Left lung (tissue), 10 donors: ENCODE measurements around the gene WBP2. TPM values are rescaled to one million over a fixed set of nuclear protein-coding genes. Genes with fewer than 3 reads are reported as not detected.
A peak's percentile ranks its signal among the peaks of the same experiment; 100 is the strongest.

Experiments
- ATAC-seq: fragments of 200-7000 bp; cut with Tn5 transposase; one replicate; pipeline ENCODE4 v1.9.1; 2020; ENCODE audit warnings: moderate library complexity
- DNase-seq, 4 donors: peaks; one replicate each; pipeline ENCODE4 v3.0.0-alpha.2; 2013 to 2020
- H3K27ac ChIP-seq, 2 donors: fragments of 200-600 bp; sonication (generic) in 1 of 2; one replicate each; pipeline versions ENCODE4 v1.5.0 to v1.8.0; 2020 to 2021
- H3K27me3 ChIP-seq, 2 donors: fragments of 200-600 bp; sonication (generic) in 1 of 2; one replicate each; pipeline versions ENCODE4 v1.5.0 to v1.8.0; 2020 to 2021
- H3K36me3 ChIP-seq, 2 donors: fragments of 200-600 bp; sonication (generic) in 1 of 2; one replicate each; pipeline versions ENCODE4 v1.5.0 to v1.8.0; 2020 to 2021
- H3K4me1 ChIP-seq, 2 donors: fragments of 200-600 bp; one replicate each; pipeline ENCODE4 v1.8.0; 2021
- H3K4me3 ChIP-seq, 2 donors: fragments of 200-600 bp; sonication (generic) in 1 of 2; one replicate each; pipeline versions ENCODE4 v1.5.0 to v1.8.0; 2020 to 2021; ENCODE audit warnings: mild to moderate bottlenecking in 1 of 2
- H3K9me3 ChIP-seq, 2 donors: fragments of 200-600 bp; sonication (generic) in 1 of 2; one replicate each; pipeline versions ENCODE4 v1.5.0 to v1.8.0; 2020 to 2021
- intact Hi-C, 2 donors: fragments of 100-400 bp; cut with DNase I; formaldehyde crosslinking; loops; one replicate each; pipeline versions ENCODE4 v1.11.2 to v1.14.2; 2022
- polyA plus RNA-seq, 6 donors: library from polyadenylated mRNA; unstranded; fragments of 120-200 nt; gene quantifications; one replicate each; pipeline ENCODE4 v1.2.1, GENCODE V29; 2013; ENCODE audit not compliant: insufficient read length in 6 of 6
- total RNA-seq, 2 donors: library from RNA; stranded (reverse); fragmentation: NEBNext Ultra II Directional; extraction: Animal tissue kit (Norgen Biotek cat#: 25700); gene quantifications; one replicate each; pipeline ENCODE4 v1.2.1, GENCODE V29; 2021
- TF ChIP-seq, protein P1 (sequence below), 2 donors: fragments of 200-600 bp; sonication (generic) in 1 of 2; IDR thresholded peaks; one replicate each; pipeline versions ENCODE4 v1.5.0 to v1.8.0; 2021; ENCODE audit warnings: antibody characterized with exemption in 2 of 2
- donor health status: DM: no; HTN: yes; CAD: no.
- donor health status: DM: no; HTN: no; CAD: no.

WBP2 gene
- total and polyA plus RNA-seq, 8 donors: 64.1 to 132 (median 75.6) TPM

DNA sequence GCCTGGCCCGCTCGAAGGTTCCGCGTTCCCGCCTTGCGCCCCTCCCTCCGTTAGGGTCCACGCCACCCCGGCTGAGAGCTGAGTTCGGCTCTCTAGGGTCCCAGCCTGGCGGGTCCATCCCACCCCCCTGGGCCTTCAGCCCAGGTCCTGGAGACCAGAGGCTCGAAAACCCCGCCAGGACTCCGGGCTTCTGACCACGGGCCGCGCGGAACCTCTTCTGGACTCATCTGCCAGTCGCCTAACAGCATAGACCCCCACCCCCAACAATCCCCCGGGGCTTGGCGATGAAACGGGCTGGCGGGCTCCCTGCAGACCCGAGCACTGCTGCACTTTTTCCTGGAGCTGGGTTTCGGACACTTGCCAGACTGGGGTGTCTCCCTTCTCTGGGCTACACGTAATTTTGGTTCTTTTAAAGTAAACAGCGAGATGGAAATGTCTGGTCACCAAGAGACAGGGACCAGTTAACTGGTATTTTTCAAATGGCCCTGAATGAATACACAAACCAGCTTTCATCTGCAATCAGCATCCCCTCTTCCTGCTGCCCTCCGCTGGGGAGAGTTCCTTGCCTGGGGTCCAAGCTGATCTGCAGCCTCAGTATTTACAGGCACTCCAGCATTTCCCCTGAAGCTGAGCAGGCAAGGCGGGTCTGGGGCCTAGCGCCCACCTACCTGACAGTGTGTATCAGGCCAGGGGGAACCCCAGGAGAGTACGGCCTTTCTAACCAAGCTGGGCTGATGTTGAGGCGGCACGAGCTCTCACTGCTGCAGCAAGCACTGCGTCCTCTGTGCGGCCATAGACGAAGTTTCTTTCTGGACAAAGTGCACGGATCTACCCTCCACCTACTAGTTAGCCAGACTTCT is 42.3 kb upstream of the WBP2 start:
- H3K36me3 ChIP-seq: peaks cover 0 to 55% of the 10 kb centered on the region in 2 donors
- H3K4me3 ChIP-seq: peak overlapping the region; percentile 67 to 68
- ATAC-seq (no peak), DNase-seq (peak in 1 of 4 donors; percentile 37)
- TF ChIP-seq, protein P1, sequence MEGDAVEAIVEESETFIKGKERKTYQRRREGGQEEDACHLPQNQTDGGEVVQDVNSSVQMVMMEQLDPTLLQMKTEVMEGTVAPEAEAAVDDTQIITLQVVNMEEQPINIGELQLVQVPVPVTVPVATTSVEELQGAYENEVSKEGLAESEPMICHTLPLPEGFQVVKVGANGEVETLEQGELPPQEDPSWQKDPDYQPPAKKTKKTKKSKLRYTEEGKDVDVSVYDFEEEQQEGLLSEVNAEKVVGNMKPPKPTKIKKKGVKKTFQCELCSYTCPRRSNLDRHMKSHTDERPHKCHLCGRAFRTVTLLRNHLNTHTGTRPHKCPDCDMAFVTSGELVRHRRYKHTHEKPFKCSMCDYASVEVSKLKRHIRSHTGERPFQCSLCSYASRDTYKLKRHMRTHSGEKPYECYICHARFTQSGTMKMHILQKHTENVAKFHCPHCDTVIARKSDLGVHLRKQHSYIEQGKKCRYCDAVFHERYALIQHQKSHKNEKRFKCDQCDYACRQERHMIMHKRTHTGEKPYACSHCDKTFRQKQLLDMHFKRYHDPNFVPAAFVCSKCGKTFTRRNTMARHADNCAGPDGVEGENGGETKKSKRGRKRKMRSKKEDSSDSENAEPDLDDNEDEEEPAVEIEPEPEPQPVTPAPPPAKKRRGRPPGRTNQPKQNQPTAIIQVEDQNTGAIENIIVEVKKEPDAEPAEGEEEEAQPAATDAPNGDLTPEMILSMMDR (IDR thresholded peaks at IDR 0.05): no peak
- H3K27ac ChIP-seq: peak overlapping the region; percentile 92 to 94
- H3K27me3 ChIP-seq: no peaks in the 10 kb centered on the region
- no peaks in the 10 kb centered on the region for H3K9me3 ChIP-seq
- intact Hi-C loops: loop anchor here in 1 of 2 donors (10.0 kb wide), 1 partner anchor 123 kb away; a partner anchor contains a TSS
- peaks cover 17 to 28% of the 10 kb centered on the region in 2 donors for H3K4me1 ChIP-seq

DNA sequence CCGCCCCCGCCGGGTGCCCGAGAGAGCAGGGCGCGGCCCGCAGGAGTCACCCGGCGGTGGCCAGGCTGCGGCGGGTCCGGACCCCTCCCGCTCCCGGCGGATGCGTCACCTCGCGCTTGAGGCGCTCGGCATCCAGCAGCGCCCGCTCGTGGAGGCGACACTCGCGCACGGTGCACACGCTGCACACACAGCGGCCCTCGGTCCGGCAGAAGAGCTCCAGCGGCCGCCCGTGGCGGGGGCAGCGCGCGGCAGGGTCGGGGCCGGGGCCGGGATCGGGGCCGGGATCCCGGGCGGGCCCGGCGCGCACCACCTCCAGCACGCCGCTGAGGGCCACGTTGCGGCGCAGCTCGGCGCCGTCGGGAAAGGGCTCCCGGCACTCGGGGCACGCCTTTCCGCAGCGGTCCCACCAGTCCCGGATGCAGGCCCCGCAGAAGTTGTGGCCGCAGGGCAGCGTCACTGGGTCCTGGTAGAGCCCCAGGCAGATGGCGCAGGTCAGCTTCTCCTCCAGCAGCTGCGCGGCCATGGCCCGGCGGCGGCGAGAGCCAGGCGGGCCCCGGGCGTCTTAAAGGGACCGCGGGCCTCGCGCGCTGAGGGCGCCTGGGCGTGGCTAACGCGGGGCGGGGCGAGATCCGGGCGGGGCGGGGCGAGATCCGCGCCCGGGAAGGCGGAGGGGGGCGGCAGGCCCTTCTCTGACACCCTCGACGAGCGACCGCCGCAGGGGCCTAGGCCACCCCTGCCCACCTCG is 41.5 kb upstream of the WBP2 start, which contains the start of gene TRIM65:
TSS of gene TRIM65 (minus strand) at position 537 of the 745 bp plus-strand sequence. CDS start at position 523, 14 bp downstream.
- peak; percentile 79 to 96 (median 89) for DNase-seq
- TF ChIP-seq, protein P1 (IDR thresholded peaks at IDR 0.05): peak in 1 of 2 donors; percentile 20
- intact Hi-C loops: loop anchor here in 1 of 2 donors (10.0 kb wide), 1 partner anchor 122 kb away; a partner anchor contains a TSS
- H3K9me3 ChIP-seq: no peaks in the 10 kb centered on the region
- H3K4me3 ChIP-seq: peak within 1 kb of the TSS; percentile 67 to 68
- peaks cover 0 to 55% of the 10 kb centered on the region in 2 donors for H3K36me3 ChIP-seq
- ATAC-seq: peak; percentile 88
- H3K27ac ChIP-seq: peak within 1 kb of the TSS; percentile 92 to 94
- peaks cover 17 to 28% of the 10 kb centered on the region in 2 donors for H3K4me1 ChIP-seq
- H3K27me3 ChIP-seq: no peaks in the 10 kb centered on the region

DNA sequence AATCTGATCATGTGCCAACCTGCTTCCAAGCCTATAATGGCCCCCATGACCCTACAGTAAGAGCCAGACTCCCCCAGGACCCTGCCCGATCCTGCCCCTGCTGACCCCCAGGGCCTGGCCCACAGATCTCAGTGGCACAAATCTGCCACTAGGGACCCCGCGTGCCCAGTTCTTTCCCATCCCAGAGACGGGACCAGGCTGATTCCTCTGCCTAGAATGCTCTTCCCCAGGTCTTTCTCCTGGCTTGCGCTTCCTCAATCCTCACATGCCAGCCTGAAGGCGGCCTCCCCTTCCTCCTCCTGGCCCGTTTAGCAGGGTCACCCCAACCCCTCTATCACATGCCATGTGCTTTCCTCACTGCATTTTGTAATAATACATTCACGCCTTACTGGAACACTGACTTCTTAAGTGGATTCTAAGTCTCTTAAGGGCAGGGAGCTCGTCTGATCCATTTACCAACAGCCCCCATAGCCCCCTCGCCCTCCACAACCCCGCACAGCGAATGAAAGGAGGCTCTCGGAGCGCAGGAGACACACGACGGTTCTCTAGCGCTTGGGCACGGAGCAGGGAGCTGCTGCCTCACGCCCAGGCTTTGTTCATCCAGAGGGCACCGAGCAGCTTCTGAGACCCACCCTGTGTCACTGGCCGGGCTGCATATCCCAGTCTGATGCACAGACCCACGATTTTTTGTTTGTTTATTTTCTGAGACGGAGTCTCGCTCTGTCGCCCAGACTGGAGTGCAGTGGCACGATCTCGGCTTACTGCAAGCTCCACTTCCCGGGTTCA is 40.4 kb upstream of the WBP2 start:
- peaks cover 0 to 55% of the 10 kb centered on the region in 2 donors for H3K36me3 ChIP-seq
- peaks cover 17 to 28% of the 10 kb centered on the region in 2 donors for H3K4me1 ChIP-seq
- peak in 1 of 4 donors; percentile 64 for DNase-seq

DNA sequence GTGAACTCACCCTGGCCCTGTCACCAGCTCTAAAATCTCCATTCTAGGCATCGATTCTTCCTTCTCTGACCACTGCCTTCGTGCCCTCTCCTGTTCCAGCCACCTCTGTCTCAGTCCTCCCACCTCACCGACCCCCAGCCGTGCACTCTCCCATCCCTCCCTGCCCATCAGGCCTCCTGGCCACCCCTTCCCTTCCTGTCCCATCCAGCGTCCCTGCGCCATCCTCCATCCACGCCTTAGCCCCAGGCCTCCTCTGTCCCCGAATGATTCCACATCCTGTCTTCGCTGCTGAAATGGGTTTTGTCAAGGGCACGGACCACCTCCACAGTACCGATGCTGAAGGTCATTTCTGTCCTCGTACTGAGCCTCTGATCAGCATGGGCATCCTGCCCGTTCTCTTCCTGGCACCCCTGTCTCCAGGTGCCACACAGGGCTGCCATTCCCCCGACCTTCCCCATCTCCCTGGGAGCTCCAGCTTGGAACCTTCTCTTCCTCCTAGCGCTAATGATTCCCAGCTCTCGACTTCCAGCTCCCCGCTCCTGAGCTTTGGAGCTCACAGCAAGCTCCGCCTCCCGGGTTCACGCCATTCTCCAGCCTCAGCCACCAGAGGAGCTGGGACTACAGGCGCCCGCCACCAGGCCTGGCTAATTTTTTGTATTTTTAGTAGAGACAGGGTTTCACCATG is 39.1 kb upstream of the WBP2 start:
- intact Hi-C loops: loop anchor here in 1 of 2 donors (10.0 kb wide), 1 partner anchor 119 kb away; a partner anchor contains a TSS
- no peak overlapping the region for H3K27ac ChIP-seq
- no peak for DNase-seq

More for the DNA sequence above, 40.4 kb upstream of the WBP2 start:
- ATAC-seq: peak; percentile 11
- TF ChIP-seq, protein P1 (IDR thresholded peaks at IDR 0.05): peak in 1 of 2 donors; percentile 32
- Histone ChIP-seq H3K9me3 (no peaks in the 10 kb centered on the region), H3K27me3 (no peaks in the 10 kb centered on the region), H3K27ac (peak overlapping the region; percentile 92 to 94), H3K4me3 (peak overlapping the region; percentile 67 to 68)
- intact Hi-C loops: loop anchor here in 1 of 2 donors (10.0 kb wide), 1 partner anchor 121 kb away; a partner anchor contains a TSS

More for the DNA sequence above, 39.1 kb upstream of the WBP2 start:
- peaks cover 17 to 28% of the 10 kb centered on the region in 2 donors for H3K4me1 ChIP-seq
- TF ChIP-seq, protein P1 (IDR thresholded peaks at IDR 0.05): no peak
- H3K4me3 ChIP-seq: no peak overlapping the region
- ATAC-seq: no peak
- peaks cover 0 to 55% of the 10 kb centered on the region in 2 donors for H3K36me3 ChIP-seq
- H3K9me3 ChIP-seq: no peaks in the 10 kb centered on the region
- H3K27me3 ChIP-seq: no peaks in the 10 kb centered on the region
